ENCODE data around the gene KRT79.

KRT79 gene

GRCh38 chr12:52832985-52833905, 866 bp downstream of the KRT79 start:
- DNase-seq = no peak

- no peak for DNase-seq
These were observed 1.7 kb downstream of the KRT79 start for GRCh38 chr12:52832451-52832850.

- no peak for DNase-seq
These were observed 2.9 kb downstream of the KRT79 start for GRCh38 chr12:52831251-52831650.

GRCh38 chr12:52829986-52830770, 3.9 kb downstream of the KRT79 start:
- DNase-seq = no peak

GRCh38 chr12:52828591-52829021, 5.5 kb downstream of the KRT79 start:
- DNase-seq = no peak

- DNase-seq = no peak
These were observed 6.0 kb downstream of the KRT79 start for GRCh38 chr12:52828156-52828555.

- DNase-seq = no peak
These were observed 6.5 kb downstream of the KRT79 start for GRCh38 chr12:52827499-52828090.

- DNase-seq = no peak
These were observed 7.3 kb downstream of the KRT79 start for GRCh38 chr12:52826611-52827498.

- no peak for DNase-seq
These were observed 8.2 kb downstream of the KRT79 start for GRCh38 chr12:52825961-52826360.

GRCh38 chr12:52824741-52825410, 9.2 kb downstream of the KRT79 start:
- DNase-seq = no peak

GRCh38 chr12:52823761-52824450, 10.2 kb downstream of the KRT79 start:
- DNase-seq = no peak

- no peak for DNase-seq
These were observed 11.2 kb downstream of the KRT79 start for GRCh38 chr12:52822771-52823510.

GRCh38 chr12:52821826-52822660, 12.1 kb downstream of the KRT79 start:
- no peak for DNase-seq

GRCh38 chr12:52821071-52821730, 12.9 kb downstream of the KRT79 start:
- no peak for DNase-seq

- no peak for DNase-seq
These were observed 13.6 kb downstream of the KRT79 start for GRCh38 chr12:52820521-52820920.

GRCh38 chr12:52819731-52820510, 14.2 kb downstream of the KRT79 start:
- no peak for DNase-seq

- no peak for DNase-seq
These were observed 15.2 kb downstream of the KRT79 start for GRCh38 chr12:52818887-52819420.

GRCh38 chr12:52818388-52818787, 15.7 kb downstream of the KRT79 start:
- no peak for DNase-seq

All from OCI-M1 (cell line).